H9 (cell line): ENCODE data around the gene HBD. TPM values are rescaled to one million over a fixed set of nuclear protein-coding genes. Genes with fewer than 3 reads are reported as not detected.

Source experiments
- DNase-seq: peaks from one replicate; pipeline ENCODE4 v3.0.0-alpha.2; 2017
- H2AFZ ChIP-seq: one replicate; pipeline ENCODE4 v1.6.1; 2013; ENCODE audit warnings: mild to moderate bottlenecking, low read length, control low read depth, moderate library complexity
- H2AK5ac ChIP-seq: 2 replicates; pipeline ENCODE4 v1.6.1; 2013; ENCODE audit warnings: low read length, control low read depth, mixed read lengths; ENCODE audit not compliant: insufficient read length
- H2BK120ac ChIP-seq: one replicate; pipeline ENCODE4 v1.6.1; 2013; ENCODE audit warnings: low read depth, mild to moderate bottlenecking, low read length, control low read depth, inconsistent platforms; ENCODE audit not compliant: poor library complexity, severe bottlenecking
- H2BK12ac ChIP-seq: 2 replicates; pipeline ENCODE4 v1.6.1; 2013; ENCODE audit warnings: low read length, control low read depth, mixed read lengths, low read depth; ENCODE audit not compliant: insufficient read length
- H2BK15ac ChIP-seq: 2 replicates; pipeline ENCODE4 v1.6.1; 2013; ENCODE audit warnings: low read depth, low read length, control low read depth
- H2BK20ac ChIP-seq: one replicate; pipeline ENCODE4 v1.6.1; 2013; ENCODE audit warnings: low read depth, mild to moderate bottlenecking, low read length, control low read depth, inconsistent platforms; ENCODE audit not compliant: poor library complexity, severe bottlenecking
- H2BK5ac ChIP-seq: 2 replicates; pipeline ENCODE4 v1.6.1; 2013; ENCODE audit warnings: low read length, control low read depth, mixed read lengths; ENCODE audit not compliant: insufficient read length
- H3K14ac ChIP-seq: 2 replicates; pipeline ENCODE4 v1.6.1; 2013; ENCODE audit warnings: low read length, control low read depth; ENCODE audit not compliant: insufficient read depth
- H3K18ac ChIP-seq: 2 replicates; pipeline ENCODE4 v1.6.1; 2013; ENCODE audit warnings: low read depth, mild to moderate bottlenecking, mixed read lengths, low read length, control low read depth; ENCODE audit not compliant: insufficient read length
- H3K23ac ChIP-seq: 2 replicates; pipeline ENCODE4 v1.6.1; 2013; ENCODE audit warnings: low read length, control low read depth, mixed read lengths, low read depth; ENCODE audit not compliant: insufficient read length
- H3K23me2 ChIP-seq: 2 replicates; pipeline ENCODE4 v1.6.1; 2013; ENCODE audit warnings: low read depth, mild to moderate bottlenecking, mixed read lengths, low read length, control low read depth; ENCODE audit not compliant: insufficient read length, poor library complexity, severe bottlenecking
- H3K27ac ChIP-seq: 2 replicates; pipeline ENCODE4 v1.5.1; 2013; ENCODE audit warnings: low read length, control low read depth, mixed read lengths, low read depth; ENCODE audit not compliant: insufficient read length
- H3K27me3 ChIP-seq: 2 replicates; pipeline ENCODE4 v1.6.1; 2013; ENCODE audit warnings: low read length, control low read depth, inconsistent platforms; ENCODE audit not compliant: insufficient read depth
- H3K4ac ChIP-seq: 2 replicates; pipeline ENCODE4 v1.6.1; 2013; ENCODE audit warnings: low read depth, mild to moderate bottlenecking, control low read depth, inconsistent platforms, low read length, moderate library complexity
- H3K4me1 ChIP-seq: 2 replicates; pipeline ENCODE4 v1.6.1; 2013; ENCODE audit warnings: low read length, control low read depth, inconsistent platforms; ENCODE audit not compliant: insufficient read depth
- H3K4me2 ChIP-seq: 2 replicates; pipeline ENCODE4 v1.6.1; 2013; ENCODE audit warnings: low read length, control low read depth, mixed read lengths; ENCODE audit not compliant: insufficient read length, insufficient read depth
- H3K56ac ChIP-seq: 2 replicates; pipeline ENCODE4 v1.6.1; 2013; ENCODE audit warnings: low read depth, mild to moderate bottlenecking, mixed read lengths, low read length, control low read depth; ENCODE audit not compliant: insufficient read length
- H3K79me1 ChIP-seq: 2 replicates; pipeline ENCODE4 v1.6.1; 2013; ENCODE audit warnings: low read depth, mild to moderate bottlenecking, moderate library complexity, low read length, control low read depth, inconsistent platforms; ENCODE audit not compliant: insufficient read depth, poor library complexity, severe bottlenecking
- H3K79me2 ChIP-seq: 2 replicates; pipeline ENCODE4 v1.6.1; 2013; ENCODE audit warnings: low read length, control low read depth, inconsistent platforms; ENCODE audit not compliant: insufficient read depth
- H3K9ac ChIP-seq: 2 replicates; pipeline ENCODE4 v1.6.1; 2013; ENCODE audit warnings: low read length, control low read depth, mixed read lengths; ENCODE audit not compliant: insufficient read length; ENCODE audit errors: extremely low read depth
- H3K9me3 ChIP-seq: one replicate; pipeline ENCODE4 v1.6.1; 2013; ENCODE audit warnings: low read depth, low read length, inconsistent platforms; ENCODE audit not compliant: control insufficient read depth
- H3T11ph ChIP-seq: one replicate; pipeline ENCODE4 v1.6.1; 2013; ENCODE audit warnings: mild to moderate bottlenecking, low read length, control low read depth, inconsistent platforms
- H4K20me1 ChIP-seq: one replicate; pipeline ENCODE4 v1.6.1; 2013; ENCODE audit not compliant: control insufficient read depth, insufficient read length, insufficient read depth
- H4K5ac ChIP-seq: 2 replicates; pipeline ENCODE4 v1.6.1; 2013; ENCODE audit warnings: low read depth, mild to moderate bottlenecking, mixed read lengths, low read length, control low read depth; ENCODE audit not compliant: insufficient read length
- H4K8ac ChIP-seq: replicated peaks from 2 replicates; pipeline ENCODE4 v1.6.1; 2013; ENCODE audit warnings: low read length, control low read depth, mixed read lengths, low read depth; ENCODE audit not compliant: insufficient read length
- H4K91ac ChIP-seq: 2 replicates; pipeline ENCODE4 v1.6.1; 2013; ENCODE audit warnings: low read depth, mild to moderate bottlenecking, moderate library complexity, mixed read lengths, low read length, control low read depth; ENCODE audit not compliant: insufficient read length
- H3K27ac Mint-ChIP-seq, 3 experiments: 2 replicates in 2 of 3; 3 replicates in 1 of 3; pipeline ENCODE4 v1.8.0; 2020 to 2021; ENCODE audit warnings: mixed read lengths in 3 of 3, mild to moderate bottlenecking in 1 of 3, moderate library complexity in 1 of 3
- H3K27me3 Mint-ChIP-seq: 2 replicates; pipeline ENCODE4 v1.8.0; 2021; ENCODE audit warnings: low read depth, mild to moderate bottlenecking, moderate library complexity, mixed read lengths
- H3K36me3 Mint-ChIP-seq, 3 experiments: 2 replicates in 2 of 3; 3 replicates in 1 of 3; pipeline ENCODE4 v1.8.0; 2020 to 2021; ENCODE audit warnings: low read depth in 3 of 3, mixed read lengths in 3 of 3; ENCODE audit not compliant: insufficient read depth in 1 of 3
- H3K4me1 Mint-ChIP-seq, 2 experiments: 2 replicates each; pipeline ENCODE4 v1.8.0; 2020; ENCODE audit warnings: mixed read lengths in 2 of 2
- H3K4me3 Mint-ChIP-seq, 2 experiments: 2 replicates in 1 of 2; 3 replicates in 1 of 2; pipeline ENCODE4 v1.8.0; 2020 to 2021; ENCODE audit warnings: mild to moderate bottlenecking in 2 of 2, mixed read lengths in 2 of 2, moderate library complexity in 1 of 2
- H3K9me3 Mint-ChIP-seq, 2 experiments: 2 replicates in 1 of 2; 3 replicates in 1 of 2; pipeline ENCODE4 v1.8.0; 2020; ENCODE audit warnings: mild to moderate bottlenecking in 2 of 2, mixed read lengths in 2 of 2, moderate library complexity in 1 of 2
- WGBS: extraction: QIAGEN DNeasy Blood & Tissue Kit; methylation state at CpG from one replicate; pipeline ENCODE4 v1.1.7; 2013; ENCODE audit warnings: missing lambda C conversion rate, low lambda C conversion rate, mixed read lengths; ENCODE audit not compliant: insufficient read length; ENCODE audit errors: extremely low coverage; 5-methylcytosine and 5-hydroxymethylcytosine counted together
- total RNA-seq: library from RNA; stranded (reverse); gene quantifications from 2 replicates; pipeline ENCODE4 v1.2.1, GENCODE V29; 2021
- TF ChIP-seq, protein P1 (sequence below): fragments of 200-600 bp; sonication (generic); conservative IDR thresholded peaks from 3 replicates; pipeline ENCODE4 v1.8.0; 2021; ENCODE audit warnings: antibody characterized with exemption, mild to moderate bottlenecking

HBD gene
- total RNA-seq, 1 experiment from 2014 or later, result not detected

DNA sequence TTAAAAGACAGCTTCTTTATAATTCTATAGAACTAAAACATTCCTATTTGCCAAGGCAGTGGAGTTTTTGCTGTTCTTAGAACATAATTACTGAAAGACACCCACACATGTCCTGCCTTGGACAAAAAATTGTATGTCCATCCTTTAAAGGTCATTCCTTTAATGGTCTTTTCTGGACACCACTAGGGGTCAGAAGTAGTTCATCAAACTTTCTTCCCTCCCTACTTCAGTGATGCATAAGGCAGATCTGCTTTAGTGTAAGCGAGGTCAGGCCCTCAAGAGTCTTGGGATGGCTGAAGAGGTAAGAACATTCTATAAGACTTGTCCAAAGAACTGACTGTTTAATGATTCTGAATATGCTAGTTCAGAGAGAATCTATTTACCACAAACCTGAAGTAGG, 29.5 kb downstream of the HBD start:
- Mint-ChIP-seq H3K9me3 (no peaks in the 10 kb centered on the region), H3K4me3 (no peak overlapping the region), H3K27me3 (no peaks in the 10 kb centered on the region), H3K36me3 (no peaks in the 10 kb centered on the region), H3K4me1 (peaks cover 0 to 4% of the 10 kb centered on the region in 2 experiments; a peak in 1 of 4 replicates), H3K27ac (no peak overlapping the region)
- Histone ChIP-seq H2AK5ac (no peak overlapping the region), H2AFZ (no peak overlapping the region), H3K4me2 (no peak overlapping the region), H3K79me1 (no peaks in the 10 kb centered on the region), H2BK20ac (no peak overlapping the region), H2BK5ac (no peak overlapping the region), H3K23ac (no peak overlapping the region), H3K23me2 (no peaks in the 10 kb centered on the region), H3K27ac (no peak overlapping the region), H3K18ac (no peak overlapping the region), H2BK15ac (no peak overlapping the region), H4K20me1 (no peaks in the 10 kb centered on the region), H2BK12ac (no peak overlapping the region), H4K8ac (no peak overlapping the region), H3K27me3 (no peaks in the 10 kb centered on the region), H3K79me2 (no peaks in the 10 kb centered on the region), H3K9ac (no peak overlapping the region), H4K5ac (no peak overlapping the region), H3K4me1 (no peaks in the 10 kb centered on the region), H3K4ac (no peak overlapping the region), H4K91ac (no peak overlapping the region), H3K14ac (no peak overlapping the region), H3K56ac (no peak overlapping the region), H3T11ph (no peak overlapping the region), H3K9me3 (no peaks in the 10 kb centered on the region), H2BK120ac (no peak overlapping the region)
- WGBS, result no CpG with 5 or more reads among the region's 1 CpG
- no peak for DNase-seq
- TF ChIP-seq, protein P1, sequence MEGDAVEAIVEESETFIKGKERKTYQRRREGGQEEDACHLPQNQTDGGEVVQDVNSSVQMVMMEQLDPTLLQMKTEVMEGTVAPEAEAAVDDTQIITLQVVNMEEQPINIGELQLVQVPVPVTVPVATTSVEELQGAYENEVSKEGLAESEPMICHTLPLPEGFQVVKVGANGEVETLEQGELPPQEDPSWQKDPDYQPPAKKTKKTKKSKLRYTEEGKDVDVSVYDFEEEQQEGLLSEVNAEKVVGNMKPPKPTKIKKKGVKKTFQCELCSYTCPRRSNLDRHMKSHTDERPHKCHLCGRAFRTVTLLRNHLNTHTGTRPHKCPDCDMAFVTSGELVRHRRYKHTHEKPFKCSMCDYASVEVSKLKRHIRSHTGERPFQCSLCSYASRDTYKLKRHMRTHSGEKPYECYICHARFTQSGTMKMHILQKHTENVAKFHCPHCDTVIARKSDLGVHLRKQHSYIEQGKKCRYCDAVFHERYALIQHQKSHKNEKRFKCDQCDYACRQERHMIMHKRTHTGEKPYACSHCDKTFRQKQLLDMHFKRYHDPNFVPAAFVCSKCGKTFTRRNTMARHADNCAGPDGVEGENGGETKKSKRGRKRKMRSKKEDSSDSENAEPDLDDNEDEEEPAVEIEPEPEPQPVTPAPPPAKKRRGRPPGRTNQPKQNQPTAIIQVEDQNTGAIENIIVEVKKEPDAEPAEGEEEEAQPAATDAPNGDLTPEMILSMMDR, result peak; percentile 74
